Fibroblast of the aortic adventitia (primary cell): ENCODE data around the gene KCNQ2. TPM values are rescaled to one million over a fixed set of nuclear protein-coding genes. Genes with fewer than 3 reads are reported as not detected.

Source experiments
- DNase-seq: peaks from one replicate; pipeline ENCODE4 v3.0.0-alpha.2; 2010; ENCODE audit warnings: low read depth
- H3K4me3 ChIP-seq: 2 replicates; pipeline ENCODE4 v1.5.1; 2011; ENCODE audit warnings: low read depth, mild to moderate bottlenecking, control low read depth, low read length, moderate library complexity
- CTCF ChIP-seq: IDR thresholded peaks from 2 replicates; pipeline ENCODE4 v1.5.1; 2011; ENCODE audit warnings: mild to moderate bottlenecking, low read length, control low read depth, inconsistent platforms; ENCODE audit not compliant: insufficient read depth
- total RNA-seq: library from RNA; depleted of rRNA; stranded (reverse); fragments of >200 nt; gene quantifications from 2 replicates; pipeline ENCODE4 v1.2.3, GENCODE V29; 2012; ENCODE audit warnings: low replicate concordance

The KCNQ2 gene
- total RNA-seq, 1 donor, result not detected

- DNase-seq, result no peak
These were observed 24.9 kb upstream of the KCNQ2 start for GRCh38 chr20:63497138-63497945.

GRCh38 chr20:63496596-63497120, 24.2 kb upstream of the KCNQ2 start:
- H3K4me3 ChIP-seq, result no peak overlapping the region
- no peak for TF ChIP-seq CTCF
- no peak for DNase-seq

More at GRCh38 chr20:63497138-63497945, 24.9 kb upstream of the KCNQ2 start:
- TF ChIP-seq CTCF, result no peak
- H3K4me3 ChIP-seq, result no peak overlapping the region

- peak overlapping the region; percentile 50 for H3K4me3 ChIP-seq
- peak; percentile 87 for TF ChIP-seq CTCF
- DNase-seq, result peak; percentile 37
These were observed 23.5 kb upstream of the KCNQ2 start for GRCh38 chr20:63495741-63496595.

- TF ChIP-seq CTCF, result no peak
- no peak for DNase-seq
- no peak overlapping the region for H3K4me3 ChIP-seq
These were observed 22.8 kb upstream of the KCNQ2 start for GRCh38 chr20:63495167-63495720.

GRCh38 chr20:63494420-63495166, 22.1 kb upstream of the KCNQ2 start:
- TF ChIP-seq CTCF, result no peak
- no peak overlapping the region for H3K4me3 ChIP-seq
- DNase-seq, result no peak

GRCh38 chr20:63494084-63494419, 21.6 kb upstream of the KCNQ2 start:
- TF ChIP-seq CTCF, result no peak
- DNase-seq, result no peak
- no peak overlapping the region for H3K4me3 ChIP-seq
